Stimulated activated CD8-positive, alpha-beta memory T cell treated with anti-CD3 and anti-CD28 coated beads, Interleukin-4, amount 100 ng/mL, for 1 hour (primary cell): Measurements from ENCODE around the gene DHX15.

ENCODE experiments used
- DNase-seq, 2 donors: peaks; one replicate each; pipeline ENCODE4 v3.0.0-alpha.2; 2020; ENCODE audit warnings: low read depth in 2 of 2, low spot score in 1 of 2

DHX15 gene

GRCh38 chr4:24583451-24584210 lies 723 bp downstream of the DHX15 start:
- DNase-seq, result no peak

- no peak for DNase-seq
Observed at GRCh38 chr4:24582235-24582832, 2.0 kb downstream of the DHX15 start.

GRCh38 chr4:24578364-24578763 lies 6.0 kb downstream of the DHX15 start:
- DNase-seq, result no peak

GRCh38 chr4:24576276-24576675 lies 8.1 kb downstream of the DHX15 start:
- DNase-seq, result no peak

GRCh38 chr4:24574236-24574635 lies 10.1 kb downstream of the DHX15 start:
- no peak for DNase-seq

GRCh38 chr4:24573582-24573981 lies 10.8 kb downstream of the DHX15 start:
- no peak for DNase-seq

- DNase-seq, result no peak
Observed at GRCh38 chr4:24570574-24571236, 13.6 kb downstream of the DHX15 start.

- no peak for DNase-seq
Observed at GRCh38 chr4:24570172-24570571, 14.2 kb downstream of the DHX15 start.

- DNase-seq, result no peak
Observed at GRCh38 chr4:24569662-24570061, 14.7 kb downstream of the DHX15 start.

- no peak for DNase-seq
Observed at GRCh38 chr4:24568425-24568824, 15.9 kb downstream of the DHX15 start.

GRCh38 chr4:24565054-24565453 lies 19.3 kb downstream of the DHX15 start:
- no peak for DNase-seq

GRCh38 chr4:24564488-24564887 lies 19.9 kb downstream of the DHX15 start:
- DNase-seq, result no peak

- DNase-seq, result no peak
Observed at GRCh38 chr4:24561438-24562139, 22.8 kb downstream of the DHX15 start.

- DNase-seq, result no peak
Observed at GRCh38 chr4:24560868-24561368, 23.4 kb downstream of the DHX15 start.

GRCh38 chr4:24559889-24560288 lies 24.5 kb downstream of the DHX15 start:
- no peak for DNase-seq

GRCh38 chr4:24559032-24559821 lies 25.1 kb downstream of the DHX15 start:
- DNase-seq, result no peak

- no peak for DNase-seq
Observed at GRCh38 chr4:24557026-24558025, 27.0 kb downstream of the DHX15 start.

GRCh38 chr4:24551492-24552289 lies 32.7 kb downstream of the DHX15 start:
- no peak for DNase-seq
